Measurements from ENCODE around the gene FREM3. TPM values are rescaled to one million over a fixed set of nuclear protein-coding genes. Genes with fewer than 3 reads are reported as not detected.

FREM3 gene
- total and polyA plus RNA-seq, 3 donors from 2014 or later: 0.06 to 0.42 (median 0.08) TPM

DNA sequence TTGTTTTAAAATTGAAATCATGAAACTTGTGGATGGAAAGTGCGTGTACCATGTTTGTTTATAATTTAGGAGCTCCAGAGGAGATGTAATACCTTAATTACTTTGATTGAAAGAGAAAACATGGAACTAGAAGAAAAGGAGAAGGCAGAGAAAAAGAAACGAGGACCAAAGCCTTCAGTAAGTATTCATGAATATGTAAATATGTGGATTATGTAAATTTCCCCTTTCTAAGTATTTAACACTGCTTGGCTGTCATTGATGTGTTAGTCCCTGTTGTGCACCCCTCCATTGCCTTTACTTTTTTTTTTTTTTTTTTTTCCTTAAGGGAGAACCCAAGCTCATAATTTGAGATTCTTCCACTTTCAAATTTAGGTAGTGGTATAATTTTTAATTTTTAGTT lies 150.5 kb downstream of the FREM3 start:
- Histone ChIP-seq H3K27ac (no peak overlapping the region), H3K9me3 (no peaks in the 10 kb centered on the region), H3K36me3 (ENCODE audit: low read depth, missing control alignments) (no peaks in the 10 kb centered on the region), H3K27me3 (no peaks in the 10 kb centered on the region), H3K4me3 (no peak overlapping the region), H3K4me1 (no peaks in the 10 kb centered on the region)
- WGBS, 2 donors: 86 to 90% methylated on average over 2 of the region's 2 CpGs
- no peak for DNase-seq
- intact Hi-C loops (cut with DNase I; ENCODE audit: low total_unique reads): no loop called here
- TF ChIP-seq, protein P1, sequence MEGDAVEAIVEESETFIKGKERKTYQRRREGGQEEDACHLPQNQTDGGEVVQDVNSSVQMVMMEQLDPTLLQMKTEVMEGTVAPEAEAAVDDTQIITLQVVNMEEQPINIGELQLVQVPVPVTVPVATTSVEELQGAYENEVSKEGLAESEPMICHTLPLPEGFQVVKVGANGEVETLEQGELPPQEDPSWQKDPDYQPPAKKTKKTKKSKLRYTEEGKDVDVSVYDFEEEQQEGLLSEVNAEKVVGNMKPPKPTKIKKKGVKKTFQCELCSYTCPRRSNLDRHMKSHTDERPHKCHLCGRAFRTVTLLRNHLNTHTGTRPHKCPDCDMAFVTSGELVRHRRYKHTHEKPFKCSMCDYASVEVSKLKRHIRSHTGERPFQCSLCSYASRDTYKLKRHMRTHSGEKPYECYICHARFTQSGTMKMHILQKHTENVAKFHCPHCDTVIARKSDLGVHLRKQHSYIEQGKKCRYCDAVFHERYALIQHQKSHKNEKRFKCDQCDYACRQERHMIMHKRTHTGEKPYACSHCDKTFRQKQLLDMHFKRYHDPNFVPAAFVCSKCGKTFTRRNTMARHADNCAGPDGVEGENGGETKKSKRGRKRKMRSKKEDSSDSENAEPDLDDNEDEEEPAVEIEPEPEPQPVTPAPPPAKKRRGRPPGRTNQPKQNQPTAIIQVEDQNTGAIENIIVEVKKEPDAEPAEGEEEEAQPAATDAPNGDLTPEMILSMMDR (IDR thresholded peaks at IDR 0.05): no peak
- TF ChIP-seq POLR2A (IDR thresholded peaks at IDR 0.05): no peak

- H3K36me3 ChIP-seq (ENCODE audit: low read depth, missing control alignments): no peaks in the 10 kb centered on the region
Measured at GRCh38 chr4:143539670-143540023, 160.8 kb downstream of the FREM3 start.

DNA sequence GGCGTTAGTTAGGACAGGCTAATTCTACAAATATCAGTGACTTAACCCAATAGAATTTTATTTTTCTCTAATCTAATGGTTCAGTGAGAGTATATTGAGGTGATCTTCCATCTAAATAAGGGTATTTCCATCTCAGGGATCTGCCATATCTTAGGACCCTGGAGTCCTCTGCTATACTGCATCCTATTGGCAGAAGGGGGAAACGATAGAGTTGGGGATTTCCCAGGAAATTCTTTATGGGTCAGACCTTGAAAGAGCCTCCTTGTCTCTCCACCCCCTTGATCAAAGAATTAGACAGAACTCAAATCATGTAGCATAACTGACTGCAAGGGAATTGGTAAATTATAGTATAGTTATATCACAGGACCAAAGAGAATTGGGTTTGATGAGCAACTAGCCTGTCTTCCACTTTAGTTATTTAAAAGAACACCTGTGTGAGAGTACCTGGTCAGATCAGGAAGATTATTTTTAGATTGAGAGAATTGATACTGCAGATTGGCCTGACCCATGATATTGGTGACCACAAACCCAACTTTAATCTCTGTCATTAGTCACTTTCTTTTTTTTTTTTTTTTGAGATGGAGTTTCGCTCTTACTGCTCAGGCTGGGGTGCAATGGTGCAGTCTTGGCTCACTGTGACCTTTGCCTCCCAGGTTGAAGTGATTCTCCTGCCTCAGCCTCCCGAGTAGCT lies 161.4 kb downstream of the FREM3 start:
- Histone ChIP-seq H3K27ac (no peak overlapping the region), H3K9me3 (no peaks in the 10 kb centered on the region), H3K4me1 (no peaks in the 10 kb centered on the region), H3K27me3 (no peaks in the 10 kb centered on the region), H3K36me3 (ENCODE audit: low read depth, missing control alignments) (no peaks in the 10 kb centered on the region), H3K4me3 (no peak overlapping the region)
- TF ChIP-seq, protein P1 (IDR thresholded peaks at IDR 0.05): no peak
- TF ChIP-seq POLR2A (IDR thresholded peaks at IDR 0.05): no peak
- DNase-seq: no peak
- intact Hi-C loops (cut with DNase I; ENCODE audit: low total_unique reads): no loop called here
- 92 to 94% methylated on average over 4 of the region's 4 CpGs for WGBS, 2 donors

More at GRCh38 chr4:143539670-143540023, 160.8 kb downstream of the FREM3 start:
- no peak for DNase-seq
- TF ChIP-seq, protein P1 (IDR thresholded peaks at IDR 0.05): no peak
- no peak for TF ChIP-seq POLR2A (IDR thresholded peaks at IDR 0.05)
- no peaks in the 10 kb centered on the region for H3K9me3 ChIP-seq
- intact Hi-C loops (cut with DNase I; ENCODE audit: low total_unique reads): no loop called here
- no peak overlapping the region for H3K27ac ChIP-seq
- H3K4me3 ChIP-seq: no peak overlapping the region
- H3K27me3 ChIP-seq: no peaks in the 10 kb centered on the region
- no peaks in the 10 kb centered on the region for H3K4me1 ChIP-seq
- WGBS, 2 donors: 97% methylated on average over 3 of the region's 3 CpGs

GRCh38 chr4:143531788-143532491 lies 168.5 kb downstream of the FREM3 start:
- no peaks in the 10 kb centered on the region for H3K4me1 ChIP-seq
- no peak overlapping the region for H3K27ac ChIP-seq
- no peaks in the 10 kb centered on the region for H3K27me3 ChIP-seq
- 79 to 86% methylated on average over 2 of the region's 2 CpGs for WGBS, 2 donors
- intact Hi-C loops (cut with DNase I; ENCODE audit: low total_unique reads): no loop called here
- H3K36me3 ChIP-seq (ENCODE audit: low read depth, missing control alignments): no peaks in the 10 kb centered on the region
- no peak for DNase-seq
- no peak overlapping the region for H3K4me3 ChIP-seq
- no peaks in the 10 kb centered on the region for H3K9me3 ChIP-seq
- TF ChIP-seq, protein P1 (IDR thresholded peaks at IDR 0.05): no peak
- no peak for TF ChIP-seq POLR2A (IDR thresholded peaks at IDR 0.05)

All from testis (tissue), 3 donors.